ENCODE results near the gene MAD1L1. TPM values are rescaled to one million over a fixed set of nuclear protein-coding genes. Genes with fewer than 3 reads are reported as not detected.

MAD1L1 gene
- total and polyA plus RNA-seq, 4 donors = 43.0 to 54.9 (median 49.9) TPM

- TF ChIP-seq, protein P1, sequence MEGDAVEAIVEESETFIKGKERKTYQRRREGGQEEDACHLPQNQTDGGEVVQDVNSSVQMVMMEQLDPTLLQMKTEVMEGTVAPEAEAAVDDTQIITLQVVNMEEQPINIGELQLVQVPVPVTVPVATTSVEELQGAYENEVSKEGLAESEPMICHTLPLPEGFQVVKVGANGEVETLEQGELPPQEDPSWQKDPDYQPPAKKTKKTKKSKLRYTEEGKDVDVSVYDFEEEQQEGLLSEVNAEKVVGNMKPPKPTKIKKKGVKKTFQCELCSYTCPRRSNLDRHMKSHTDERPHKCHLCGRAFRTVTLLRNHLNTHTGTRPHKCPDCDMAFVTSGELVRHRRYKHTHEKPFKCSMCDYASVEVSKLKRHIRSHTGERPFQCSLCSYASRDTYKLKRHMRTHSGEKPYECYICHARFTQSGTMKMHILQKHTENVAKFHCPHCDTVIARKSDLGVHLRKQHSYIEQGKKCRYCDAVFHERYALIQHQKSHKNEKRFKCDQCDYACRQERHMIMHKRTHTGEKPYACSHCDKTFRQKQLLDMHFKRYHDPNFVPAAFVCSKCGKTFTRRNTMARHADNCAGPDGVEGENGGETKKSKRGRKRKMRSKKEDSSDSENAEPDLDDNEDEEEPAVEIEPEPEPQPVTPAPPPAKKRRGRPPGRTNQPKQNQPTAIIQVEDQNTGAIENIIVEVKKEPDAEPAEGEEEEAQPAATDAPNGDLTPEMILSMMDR (IDR thresholded peaks at IDR 0.05; ENCODE audit: control extremely low read depth, extremely low read depth) = no peak
- H3K9ac ChIP-seq (ENCODE audit: insufficient read depth in 1 of 2, low read length in 2 of 2) = no peak overlapping the region
- no peak for ATAC-seq (ENCODE audit: insufficient read depth, low FRiP score)
- DNase-seq = no peak
- H3K4me3 ChIP-seq = no peak overlapping the region
- H3K27me3 ChIP-seq (ENCODE audit: control insufficient read depth in 3 of 3, insufficient read depth in 3 of 3, low read length in 2 of 3) = no peaks in the 10 kb centered on the region
- no peak overlapping the region for H3K27ac ChIP-seq (ENCODE audit: low read depth in 1 of 2, low read length in 1 of 2)
- 92 to 94% methylated on average over 6 of the region's 6 CpGs for WGBS, 2 donors
- no peaks in the 10 kb centered on the region for H3K9me3 ChIP-seq (ENCODE audit: control insufficient read depth in 4 of 4, insufficient read depth in 3 of 4, low read length in 3 of 4)
- no peaks in the 10 kb centered on the region for H3K36me3 ChIP-seq (ENCODE audit: control insufficient read depth in 4 of 4, insufficient read depth in 4 of 4, low read length in 4 of 4)
- peaks cover 0 to 6% (median 0%) of the 10 kb centered on the region in 5 donors for H3K4me1 ChIP-seq (ENCODE audit: control insufficient read depth in 5 of 5, insufficient read depth in 5 of 5, low read length in 5 of 5)
Observed at GRCh38 chr7:1992554-1992953, 240.2 kb downstream of the MAD1L1 start.

DNA sequence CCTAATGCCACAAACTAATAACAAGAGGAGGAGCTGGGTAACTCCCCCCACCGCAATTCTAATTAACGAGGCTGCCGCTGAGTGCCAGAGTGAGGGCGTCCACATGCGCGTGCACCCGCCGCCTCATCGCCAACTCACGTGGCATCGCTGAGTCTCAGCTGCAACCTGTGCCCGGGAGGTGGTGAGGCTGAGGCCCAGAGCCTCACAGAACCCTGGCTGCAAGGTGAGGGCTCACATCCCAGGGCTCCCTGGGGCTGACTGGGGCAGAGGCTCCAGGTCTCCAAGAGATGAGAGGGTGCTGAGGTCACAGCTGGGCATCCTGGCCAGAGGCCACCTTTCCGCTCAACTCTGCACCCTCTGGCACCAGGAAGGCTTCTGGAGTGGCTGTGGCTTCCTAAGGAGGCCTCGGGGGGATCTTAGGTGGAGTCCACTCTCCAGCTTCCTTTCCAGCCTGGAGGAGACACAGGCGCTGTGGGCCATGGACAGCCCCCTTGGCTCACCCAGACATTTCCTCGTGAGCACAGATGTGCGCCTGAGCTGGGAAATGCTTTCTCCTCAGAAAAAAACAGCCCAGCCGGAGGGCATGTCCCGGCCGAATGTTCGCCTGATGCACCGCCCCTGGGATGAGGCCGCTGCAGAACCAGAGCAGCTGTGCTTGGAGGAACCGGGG, 242.6 kb downstream of the MAD1L1 start:
- Histone ChIP-seq H3K27me3 (ENCODE audit: control insufficient read depth in 3 of 3, insufficient read depth in 3 of 3, low read length in 2 of 3) (no peaks in the 10 kb centered on the region), H3K27ac (ENCODE audit: low read depth in 1 of 2, low read length in 1 of 2) (no peak overlapping the region), H3K4me1 (ENCODE audit: control insufficient read depth in 5 of 5, insufficient read depth in 5 of 5, low read length in 5 of 5) (peaks cover 0 to 6% (median 0%) of the 10 kb centered on the region in 5 donors), H3K36me3 (ENCODE audit: control insufficient read depth in 4 of 4, insufficient read depth in 4 of 4, low read length in 4 of 4) (peaks cover 0 to 4% (median 0%) of the 10 kb centered on the region in 4 donors), H3K4me3 (no peak overlapping the region), H3K9ac (ENCODE audit: insufficient read depth in 1 of 2, low read length in 2 of 2) (no peak overlapping the region), H3K9me3 (ENCODE audit: control insufficient read depth in 4 of 4, insufficient read depth in 3 of 4, low read length in 3 of 4) (no peaks in the 10 kb centered on the region)
- DNase-seq (peak; percentile 31 to 69 (median 33)), ATAC-seq (ENCODE audit: insufficient read depth, low FRiP score) (no peak)
- TF ChIP-seq, protein P1 (IDR thresholded peaks at IDR 0.05; ENCODE audit: control extremely low read depth, extremely low read depth) = no peak
- 85 to 90% methylated on average over 24 of the region's 24 CpGs for WGBS, 2 donors

- TF ChIP-seq, protein P1 (IDR thresholded peaks at IDR 0.05; ENCODE audit: control extremely low read depth, extremely low read depth) = no peak
- Histone ChIP-seq H3K4me3 (no peak overlapping the region), H3K9me3 (ENCODE audit: control insufficient read depth in 4 of 4, insufficient read depth in 3 of 4, low read length in 3 of 4) (no peaks in the 10 kb centered on the region), H3K9ac (ENCODE audit: insufficient read depth in 1 of 2, low read length in 2 of 2) (no peak overlapping the region), H3K27me3 (ENCODE audit: control insufficient read depth in 3 of 3, insufficient read depth in 3 of 3, low read length in 2 of 3) (no peaks in the 10 kb centered on the region), H3K36me3 (ENCODE audit: control insufficient read depth in 4 of 4, insufficient read depth in 4 of 4, low read length in 4 of 4) (peaks cover 0 to 4% (median 0%) of the 10 kb centered on the region in 4 donors), H3K4me1 (ENCODE audit: control insufficient read depth in 5 of 5, insufficient read depth in 5 of 5, low read length in 5 of 5) (peaks cover 0 to 6% (median 0%) of the 10 kb centered on the region in 5 donors), H3K27ac (ENCODE audit: low read depth in 1 of 2, low read length in 1 of 2) (no peak overlapping the region)
- WGBS, 2 donors = 96 to 98% methylated on average over 38 to 39 of the region's 39 CpGs
- ATAC-seq (ENCODE audit: insufficient read depth, low FRiP score) = no peak
- DNase-seq = no peak
Observed at GRCh38 chr7:1989049-1989860, 243.5 kb downstream of the MAD1L1 start.
